ENCODE data around the gene TMEM131.

DNA sequence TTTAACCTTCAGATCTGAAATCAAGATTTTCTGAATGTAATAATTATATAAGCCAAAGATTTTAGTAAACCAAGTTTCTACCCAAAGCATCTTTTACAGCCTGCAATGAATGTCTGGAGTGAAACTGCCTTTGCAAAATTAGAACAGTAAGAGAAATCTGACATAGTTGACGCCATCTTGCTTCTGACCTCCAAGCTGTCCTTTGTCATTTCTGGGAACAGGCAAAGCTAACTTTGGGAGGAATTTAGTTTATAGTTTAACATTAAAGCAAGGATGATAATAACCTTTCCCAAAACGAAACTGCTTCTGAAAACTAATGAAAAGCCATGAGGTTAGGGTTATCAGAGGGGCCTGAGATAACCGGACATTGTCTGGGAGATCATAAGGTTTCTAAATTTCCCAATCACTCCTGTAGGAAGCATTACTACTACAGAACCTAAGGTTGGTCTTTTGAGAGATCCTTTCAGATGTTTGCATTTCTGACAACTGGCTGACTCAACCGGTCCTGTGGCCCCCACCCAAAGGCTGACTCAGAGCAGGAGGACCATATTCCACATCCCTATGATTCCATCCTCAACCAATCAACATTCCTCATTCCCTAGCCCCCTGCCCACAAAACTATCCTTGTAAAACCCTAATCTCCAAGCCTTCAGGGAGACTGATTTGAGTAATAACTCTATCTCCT is 124.5 kb downstream of the TMEM131 start:
- TF ChIP-seq, protein P1, sequence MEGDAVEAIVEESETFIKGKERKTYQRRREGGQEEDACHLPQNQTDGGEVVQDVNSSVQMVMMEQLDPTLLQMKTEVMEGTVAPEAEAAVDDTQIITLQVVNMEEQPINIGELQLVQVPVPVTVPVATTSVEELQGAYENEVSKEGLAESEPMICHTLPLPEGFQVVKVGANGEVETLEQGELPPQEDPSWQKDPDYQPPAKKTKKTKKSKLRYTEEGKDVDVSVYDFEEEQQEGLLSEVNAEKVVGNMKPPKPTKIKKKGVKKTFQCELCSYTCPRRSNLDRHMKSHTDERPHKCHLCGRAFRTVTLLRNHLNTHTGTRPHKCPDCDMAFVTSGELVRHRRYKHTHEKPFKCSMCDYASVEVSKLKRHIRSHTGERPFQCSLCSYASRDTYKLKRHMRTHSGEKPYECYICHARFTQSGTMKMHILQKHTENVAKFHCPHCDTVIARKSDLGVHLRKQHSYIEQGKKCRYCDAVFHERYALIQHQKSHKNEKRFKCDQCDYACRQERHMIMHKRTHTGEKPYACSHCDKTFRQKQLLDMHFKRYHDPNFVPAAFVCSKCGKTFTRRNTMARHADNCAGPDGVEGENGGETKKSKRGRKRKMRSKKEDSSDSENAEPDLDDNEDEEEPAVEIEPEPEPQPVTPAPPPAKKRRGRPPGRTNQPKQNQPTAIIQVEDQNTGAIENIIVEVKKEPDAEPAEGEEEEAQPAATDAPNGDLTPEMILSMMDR (IDR thresholded peaks at IDR 0.05) = no peak
- no peak for TF ChIP-seq POLR2A (IDR thresholded peaks at IDR 0.05)

Data from heart left ventricle (tissue), 13 donors.